HepG2 (cell line): ENCODE measurements around the gene ANKRD36C. TPM values are rescaled to one million over a fixed set of nuclear protein-coding genes. Genes with fewer than 3 reads are reported as not detected.
"Not testable (repeated sequence)": the region's sequence is repeated elsewhere in the genome, so short reads cannot be mapped to it uniquely, and the experiment has no call there.

ENCODE experiments used
- ATAC-seq: fragments of 200-7000 bp; cut with Tn5 transposase; 3 replicates; pipeline ENCODE4 v1.9.1; 2020; ENCODE audit warnings: mild to moderate bottlenecking, moderate library complexity
- BruUV-seq: library from RNA; stranded (reverse); fragments of 400-500 nt; replicated peaks from 2 replicates; lab custom pipeline; 2021; lab: Mats Ljungman, UMichigan
- CTCF ChIA-PET: fragments of 300-600 bp; formaldehyde crosslinking; extraction: SDS; loops from one replicate; lab custom pipeline; 2021; ENCODE audit warnings: low total read pairs, inconsistent platforms, low intra/inter-chr PET ratio; lab: Yijun Ruan, JAX
- POLR2A ChIA-PET: fragments of 350-600 bp; sonication (Branson Sonifier 250); formaldehyde crosslinking; loops from one replicate; lab custom pipeline; 2020; ENCODE audit warnings: antibody characterized with exemption, inconsistent platforms; lab: Yijun Ruan, JAX
- DNase-seq: peaks from one replicate; pipeline ENCODE4 v3.0.0-alpha.2; 2015; ENCODE audit warnings: low spot score
- FAIRE-seq: peaks from 3 replicates; lab custom pipeline; 2011; peaks lifted over from hg19 to GRCh38; lab: Jason Lieb, UNC
- H2AFZ ChIP-seq: one replicate; pipeline ENCODE4 v1.6.1; 2011; ENCODE audit warnings: low read length, inconsistent platforms
- H3K27ac ChIP-seq: fragments of 300-600 bp; 3 replicates; pipeline ENCODE4 v1.8.0; 2011; ENCODE audit warnings: mixed run types, mild to moderate bottlenecking, mixed read lengths, low read length, inconsistent platforms; ENCODE audit not compliant: insufficient read depth; ENCODE audit errors: extremely low read length
- H3K27me3 ChIP-seq, 2 experiments: fragments of 200-600 bp in 1 of 2; 2 replicates in 1 of 2; 3 replicates in 1 of 2; pipeline versions ENCODE4 v1.6.0 to v1.8.0; 2011; ENCODE audit warnings: low read length in 2 of 2, mild to moderate bottlenecking in 2 of 2, moderate library complexity in 2 of 2, inconsistent platforms in 1 of 2; ENCODE audit not compliant: insufficient read depth in 2 of 2, control insufficient read depth in 1 of 2
- H3K36me3 ChIP-seq, 2 experiments: fragments of 200-600 bp in 1 of 2; replicated peaks in 1 of 2; 2 replicates in 1 of 2; 3 replicates in 1 of 2; pipeline versions ENCODE4 v1.5.1 to v1.8.0; 2011; ENCODE audit warnings: low read length in 2 of 2, inconsistent platforms in 1 of 2; ENCODE audit not compliant: insufficient read depth in 2 of 2, control insufficient read depth in 1 of 2
- H3K4me1 ChIP-seq: 2 replicates; pipeline ENCODE4 v1.5.1; 2012; ENCODE audit warnings: low read length, inconsistent platforms; ENCODE audit not compliant: insufficient read depth
- H3K4me2 ChIP-seq: 2 replicates; pipeline ENCODE4 v1.6.0; 2011; ENCODE audit warnings: low read depth, low read length, inconsistent platforms
- H3K4me3 ChIP-seq, 3 experiments: fragments of 200-600 bp in 1 of 3; sonication (generic), shearing (Covaris generic) in 1 of 3; replicated peaks in 1 of 3; 2 replicates each; pipeline ENCODE4 v1.5.1; 2011 to 2016; ENCODE audit warnings: low read length in 3 of 3, inconsistent platforms in 2 of 3, low read depth in 2 of 3, mild to moderate bottlenecking in 2 of 3, control low read depth in 1 of 3, mixed read lengths in 1 of 3; ENCODE audit not compliant: insufficient read depth in 1 of 3
- H3K79me2 ChIP-seq: one replicate; pipeline ENCODE4 v1.6.1; 2011; ENCODE audit warnings: low read length, inconsistent platforms; ENCODE audit not compliant: insufficient read depth
- H3K9ac ChIP-seq: 2 replicates; pipeline ENCODE4 v1.6.0; 2011; ENCODE audit warnings: mild to moderate bottlenecking, low read depth, low read length, inconsistent platforms; ENCODE audit not compliant: insufficient read depth
- H3K9me3 ChIP-seq: 2 replicates; pipeline ENCODE4 v1.5.1; 2012; ENCODE audit warnings: mild to moderate bottlenecking, low read length
- H4K20me1 ChIP-seq: 2 replicates; pipeline ENCODE4 v1.6.0; 2011; ENCODE audit warnings: inconsistent platforms, mild to moderate bottlenecking, low read length, moderate library complexity; ENCODE audit not compliant: insufficient read depth
- ATF7 ChIP-seq, 2 experiments: fragments of 450-650 bp in 1 of 2; sonication (generic) in 1 of 2; formaldehyde crosslinking in 1 of 2; IDR thresholded peaks; 2 replicates each; pipeline versions ENCODE4 v1.4.0 to v1.6.1; 2016 to 2020; ENCODE audit warnings: antibody characterized with exemption in 1 of 2, mild to moderate bottlenecking in 1 of 2, missing genetic modification reagents in 1 of 2
- CREB1 ChIP-seq, 2 experiments: fragments of 450-650 bp in 1 of 2; IDR thresholded peaks; 2 replicates each; pipeline ENCODE4 v1.6.1; 2016 to 2017; ENCODE audit warnings: control low read depth in 1 of 2, mild to moderate bottlenecking in 1 of 2, missing compliant biosample characterization in 1 of 2, missing genetic modification characterization in 1 of 2
- WGBS: methylation state at CpG from one replicate; pipeline ENCODE4 v1.1.6; 2017; ENCODE audit warnings: low lambda C conversion rate; 5-methylcytosine and 5-hydroxymethylcytosine counted together
- in situ Hi-C: cut with HindIII; loops from 2 replicates; pipeline ENCODE4 v1.10.0; 2017; ENCODE audit warnings: low pct_unique_long_range_greater_than_20kb; ENCODE audit not compliant: extremely low pct_ligation_motif_present
- intact Hi-C: fragments of 100-400 bp; cut with micrococcal nuclease; formaldehyde crosslinking; loops from one replicate; pipeline ENCODE4 v1.10.0; 2022; ENCODE audit not compliant: unreplicated experiment
- polyA plus RNA-seq, 8 experiments: library from polyadenylated mRNA; depleted of rRNA in 3 of 8; stranded (reverse) in 7 of 8; unstranded in 1 of 8; fragments of >200 nt; fragmentation: Illumina TruSeq in 4 of 8; extraction: Trizol in 4 of 8; gene quantifications; 2 replicates each; pipeline versions ENCODE4 v1.2.1 to v1.2.3, GENCODE V29; 2011 to 2016; ENCODE audit warnings: low read depth in 4 of 8, missing spikeins in 1 of 8, mixed read lengths in 1 of 8; ENCODE audit not compliant: insufficient read depth in 1 of 8
- total RNA-seq, 5 experiments: library from RNA; depleted of rRNA; stranded (reverse); fragments of >200 nt; fragmentation: Illumina TruSeq; extraction: Trizol; gene quantifications; 2 replicates each; pipeline ENCODE4 v1.2.3, GENCODE V29; 2016; ENCODE audit warnings: low read depth in 1 of 5
- TF ChIP-seq, protein P1 (sequence below): sonication (generic); formaldehyde crosslinking; IDR thresholded peaks from 2 replicates; pipeline ENCODE4 v1.5.0; 2020; ENCODE audit warnings: mild to moderate bottlenecking, missing genetic modification reagents, moderate library complexity

The ANKRD36C gene
- total and polyA plus RNA-seq, 2 of the 13 experiments (the other 11 are each of a cell fraction or from before 2014, with no cell fraction given) = 5.4 to 36.2 TPM

- H3K79me2 ChIP-seq; H4K20me1 ChIP-seq; BruUV-seq; CTCF ChIA-PET; DNase-seq; H2AFZ ChIP-seq; H3K9me3 ChIP-seq; H3K4me1 ChIP-seq; H3K27me3 ChIP-seq; H3K4me3 ChIP-seq; intact Hi-C loops; POLR2A ChIA-PET; H3K4me2 ChIP-seq; H3K9ac ChIP-seq; H3K27ac ChIP-seq; H3K36me3 ChIP-seq; TF ChIP-seq CREB1 (CRISPR knock-in tag; IDR thresholded peaks at IDR 0.05): not testable (repeated sequence)
- FAIRE-seq (peak; percentile 28), ATAC-seq (peak; percentile 35)
- peak; percentile 19; the same call in 1 of the 2 replicates for TF ChIP-seq CREB1 (IDR thresholded peaks at IDR 0.05)
- TF ChIP-seq, protein P1, sequence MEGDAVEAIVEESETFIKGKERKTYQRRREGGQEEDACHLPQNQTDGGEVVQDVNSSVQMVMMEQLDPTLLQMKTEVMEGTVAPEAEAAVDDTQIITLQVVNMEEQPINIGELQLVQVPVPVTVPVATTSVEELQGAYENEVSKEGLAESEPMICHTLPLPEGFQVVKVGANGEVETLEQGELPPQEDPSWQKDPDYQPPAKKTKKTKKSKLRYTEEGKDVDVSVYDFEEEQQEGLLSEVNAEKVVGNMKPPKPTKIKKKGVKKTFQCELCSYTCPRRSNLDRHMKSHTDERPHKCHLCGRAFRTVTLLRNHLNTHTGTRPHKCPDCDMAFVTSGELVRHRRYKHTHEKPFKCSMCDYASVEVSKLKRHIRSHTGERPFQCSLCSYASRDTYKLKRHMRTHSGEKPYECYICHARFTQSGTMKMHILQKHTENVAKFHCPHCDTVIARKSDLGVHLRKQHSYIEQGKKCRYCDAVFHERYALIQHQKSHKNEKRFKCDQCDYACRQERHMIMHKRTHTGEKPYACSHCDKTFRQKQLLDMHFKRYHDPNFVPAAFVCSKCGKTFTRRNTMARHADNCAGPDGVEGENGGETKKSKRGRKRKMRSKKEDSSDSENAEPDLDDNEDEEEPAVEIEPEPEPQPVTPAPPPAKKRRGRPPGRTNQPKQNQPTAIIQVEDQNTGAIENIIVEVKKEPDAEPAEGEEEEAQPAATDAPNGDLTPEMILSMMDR (CRISPR knock-in tag) = peak; percentile 7; the same call in 1 of the 2 replicates
- in situ Hi-C loops = loop anchor here (25.0 kb wide), 1 partner anchor 101 kb away; the partner anchor contains the start of gene ADRA2B
- 11% methylated on average over 3 of the region's 4 CpGs for WGBS
Measured at GRCh38 chr2:96011129-96011455, 19.5 kb upstream of the ANKRD36C start.

DNA sequence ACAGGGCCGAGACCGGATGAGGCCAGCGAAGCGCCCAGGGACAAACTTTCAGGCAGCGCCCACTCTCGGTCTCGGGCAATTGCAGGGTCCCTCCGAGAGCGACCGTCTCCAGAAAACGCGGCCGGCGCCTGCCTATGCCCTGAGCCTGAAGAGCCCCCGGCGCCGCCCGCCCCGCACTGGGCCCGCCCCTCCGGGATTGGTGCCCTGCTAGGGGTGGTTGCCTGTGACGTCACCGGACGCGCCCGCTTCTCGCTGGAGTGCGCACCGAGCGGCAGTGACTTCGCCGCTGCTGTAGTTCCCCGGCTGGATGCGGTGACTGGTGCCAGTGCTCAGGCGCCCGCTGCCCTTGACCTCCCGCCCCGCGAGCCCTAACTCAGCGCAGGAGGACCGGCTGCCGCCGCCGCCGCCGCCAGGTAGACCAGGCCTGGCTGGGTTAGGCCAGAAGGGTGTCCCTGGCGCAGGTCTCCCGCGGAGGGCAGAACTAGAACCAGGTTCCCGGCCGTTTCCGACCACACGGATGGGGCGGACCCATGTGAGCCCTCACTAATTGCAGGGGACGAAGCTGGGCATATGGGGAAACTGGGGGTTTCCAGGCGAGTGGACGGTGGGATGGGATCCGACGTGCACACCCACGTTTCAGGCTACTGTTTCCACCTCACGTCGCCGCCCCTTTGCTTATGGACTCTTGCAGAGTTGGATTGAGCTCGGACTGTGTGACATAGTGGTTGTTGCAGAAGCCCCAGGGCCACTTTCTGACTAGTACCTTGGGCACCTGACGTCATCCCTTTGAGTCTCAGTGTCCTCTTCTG lies 18.9 kb upstream of the ANKRD36C start:
- H3K27ac ChIP-seq; H3K4me2 ChIP-seq; H3K4me1 ChIP-seq; FAIRE-seq; H3K79me2 ChIP-seq; H3K36me3 ChIP-seq; intact Hi-C loops; BruUV-seq; H3K9me3 ChIP-seq; H3K9ac ChIP-seq; H2AFZ ChIP-seq; H3K27me3 ChIP-seq; H4K20me1 ChIP-seq; POLR2A ChIA-PET; CTCF ChIA-PET; H3K4me3 ChIP-seq; TF ChIP-seq CREB1, ATF7 (CRISPR knock-in tag; IDR thresholded peaks at IDR 0.05): not testable (repeated sequence)
- in situ Hi-C loops = loop anchor here (25.0 kb wide), 1 partner anchor 102 kb away; the partner anchor contains the start of gene ADRA2B
- TF ChIP-seq CREB1 (IDR thresholded peaks at IDR 0.05) (peak; percentile 90), ATF7 (IDR thresholded peaks at IDR 0.05) (peak; percentile 33; the same call in 1 of the 2 replicates)
- 52% methylated on average over 6 of the region's 65 CpGs for WGBS
- ATAC-seq (peak; percentile 86), DNase-seq (peak; percentile 23)

GRCh38 chr2:96009833-96010232 lies 18.2 kb upstream of the ANKRD36C start:
- H3K4me3 ChIP-seq, CTCF ChIA-PET, H3K4me1 ChIP-seq, H3K36me3 ChIP-seq, DNase-seq, H3K9me3 ChIP-seq, H3K4me2 ChIP-seq, H3K79me2 ChIP-seq, H3K27me3 ChIP-seq, POLR2A ChIA-PET, H4K20me1 ChIP-seq, BruUV-seq, H2AFZ ChIP-seq, H3K27ac ChIP-seq, FAIRE-seq, intact Hi-C loops, H3K9ac ChIP-seq: not testable (repeated sequence)
- peak; percentile 38 for ATAC-seq
- in situ Hi-C loops = loop anchor here (25.0 kb wide), 1 partner anchor 102 kb away; the partner anchor contains the start of gene ADRA2B
- 46% methylated on average over 6 of the region's 10 CpGs for WGBS
